ENCODE measurements around the gene HS3ST6.
"Not testable (repeated sequence)": the region's sequence is repeated elsewhere in the genome, so short reads cannot be mapped to it uniquely, and the experiment has no call there.

HS3ST6 gene

GRCh38 chr16:1906055-1906845 lies 12.0 kb downstream of the HS3ST6 start:
- no peak for DNase-seq

GRCh38 chr16:1903845-1904840 lies 14.1 kb downstream of the HS3ST6 start:
- no peak for DNase-seq

- DNase-seq = no peak
Measured at GRCh38 chr16:1903220-1903574, 15.0 kb downstream of the HS3ST6 start.

GRCh38 chr16:1902547-1903219 lies 15.5 kb downstream of the HS3ST6 start:
- DNase-seq = no peak

- peak; percentile 92 for DNase-seq
Measured at GRCh38 chr16:1900452-1900774, 17.8 kb downstream of the HS3ST6 start.

- peak; percentile 92 for DNase-seq
Measured at GRCh38 chr16:1899641-1900451, 18.4 kb downstream of the HS3ST6 start.

GRCh38 chr16:1897692-1898091 lies 20.5 kb downstream of the HS3ST6 start:
- not testable (repeated sequence) for DNase-seq

- no peak for DNase-seq
Measured at GRCh38 chr16:1895949-1896675, 22.1 kb downstream of the HS3ST6 start.

- no peak for DNase-seq
Measured at GRCh38 chr16:1895068-1895467, 23.1 kb downstream of the HS3ST6 start.

GRCh38 chr16:1890708-1891050 lies 27.5 kb downstream of the HS3ST6 start:
- DNase-seq = no peak

GRCh38 chr16:1890024-1890707 lies 28.0 kb downstream of the HS3ST6 start:
- DNase-seq = no peak

- DNase-seq = no peak
Measured at GRCh38 chr16:1887711-1888354, 30.4 kb downstream of the HS3ST6 start.

- no peak for DNase-seq
Measured at GRCh38 chr16:1884889-1885288, 33.3 kb downstream of the HS3ST6 start.

- DNase-seq = no peak
Measured at GRCh38 chr16:1884155-1884760, 34.0 kb downstream of the HS3ST6 start.

GRCh38 chr16:1881172-1881571 lies 37.0 kb downstream of the HS3ST6 start:
- not testable (repeated sequence) for DNase-seq

GRCh38 chr16:1879477-1879876 lies 38.7 kb downstream of the HS3ST6 start:
- no peak for DNase-seq

- DNase-seq = no peak
Measured at GRCh38 chr16:1878256-1878655, 40.0 kb downstream of the HS3ST6 start.

GRCh38 chr16:1877804-1878203 lies 40.4 kb downstream of the HS3ST6 start:
- DNase-seq = no peak

- DNase-seq = no peak
Measured at GRCh38 chr16:1877089-1877488, 41.1 kb downstream of the HS3ST6 start.

- DNase-seq = no peak
Measured at GRCh38 chr16:1876468-1876867, 41.7 kb downstream of the HS3ST6 start.

Data from NCI-H748 treated with DMSO at 0.1 percent for 48 hours (cell line).